Activated CD4-positive, alpha-beta T cell treated with anti-CD3 and anti-CD28 coated beads, Interleukin-2, amount 10 ng/mL, durations not matched to agents 7 days and 5 days (primary cell): ENCODE measurements around the gene RAB3D. TPM values are rescaled to one million over a fixed set of nuclear protein-coding genes. Genes with fewer than 3 reads are reported as not detected.

Experiments
- CTCF ChIA-PET: fragments of 350-600 bp; sonication (Branson Sonifier 250); formaldehyde crosslinking; loops from one replicate; lab custom pipeline; 2021; ENCODE audit warnings: antibody characterized with exemption; lab: Charles Lee
- POLR2A ChIA-PET: fragments of 350-600 bp; sonication (Branson Sonifier 250); formaldehyde crosslinking; loops from one replicate; lab custom pipeline; 2021; ENCODE audit warnings: antibody characterized with exemption; lab: Charles Lee
- DNase-seq: peaks from one replicate; pipeline ENCODE4 v3.0.0-alpha.2; 2020
- H3K27ac Mint-ChIP-seq: one replicate; pipeline ENCODE4 v1.8.0; 2021; ENCODE audit warnings: mild to moderate bottlenecking, moderate library complexity, mixed read lengths
- H3K27me3 Mint-ChIP-seq: one replicate; pipeline ENCODE4 v1.8.0; 2021; ENCODE audit warnings: mixed read lengths
- H3K36me3 Mint-ChIP-seq: one replicate; pipeline ENCODE4 v1.8.0; 2021; ENCODE audit warnings: low read depth, mixed read lengths
- H3K4me1 Mint-ChIP-seq: one replicate; pipeline ENCODE4 v1.8.0; 2021; ENCODE audit warnings: mixed read lengths
- H3K4me3 Mint-ChIP-seq: one replicate; pipeline ENCODE4 v1.8.0; 2021; ENCODE audit warnings: mild to moderate bottlenecking, moderate library complexity, mixed read lengths
- H3K9me3 Mint-ChIP-seq: one replicate; pipeline ENCODE4 v1.8.0; 2021; ENCODE audit warnings: mixed read lengths
- total RNA-seq, 2 experiments: library from RNA; stranded (reverse); gene quantifications; one replicate each; pipeline ENCODE4 v1.2.3, GENCODE V29; 2021

RAB3D gene
- total RNA-seq, 2 experiments from 2014 or later = 3.2 to 3.6 TPM

GRCh38 chr19:11279505-11280236, 59.8 kb downstream of the RAB3D start:
- H3K27ac Mint-ChIP-seq = peak overlapping the region; percentile 43
- POLR2A ChIA-PET = no interaction called here

GRCh38 chr19:11278670-11279069, 60.8 kb downstream of the RAB3D start:
- no peak for DNase-seq
- Mint-ChIP-seq H3K27ac (peak overlapping the region; percentile 19), H3K36me3 (no peaks in the 10 kb centered on the region), H3K27me3 (peaks cover 59% of the 10 kb centered on the region), H3K9me3 (peaks cover 12% of the 10 kb centered on the region), H3K4me3 (no peak overlapping the region), H3K4me1 (peaks cover 14% of the 10 kb centered on the region)
- CTCF ChIA-PET = interaction anchor here (0.7 kb wide), 1 partner anchor 16 kb away, joined by 3 read pairs; no protein-coding TSS in a partner anchor
- POLR2A ChIA-PET = no interaction called here

More at GRCh38 chr19:11279505-11280236, 59.8 kb downstream of the RAB3D start:
- Mint-ChIP-seq H3K27me3 (peaks cover 58% of the 10 kb centered on the region), H3K4me1 (peaks cover 14% of the 10 kb centered on the region), H3K36me3 (no peaks in the 10 kb centered on the region), H3K9me3 (peaks cover 12% of the 10 kb centered on the region), H3K4me3 (peak overlapping the region; percentile 43)
- DNase-seq = peak; percentile 84
- CTCF ChIA-PET = interaction anchor here (1.9 kb wide), 1 partner anchor 13 kb away, joined by 5 read pairs; no protein-coding TSS in a partner anchor

- CTCF ChIA-PET = interaction anchor here (1.3 to 1.4 kb wide), 2 partner anchors 19 to 208 kb away, joined by 3 to 4 read pairs; no protein-coding TSS in a partner anchor
- Mint-ChIP-seq H3K4me3 (no peak overlapping the region), H3K36me3 (no peaks in the 10 kb centered on the region), H3K4me1 (peaks cover 5% of the 10 kb centered on the region), H3K9me3 (peaks cover 10% of the 10 kb centered on the region), H3K27ac (no peak overlapping the region), H3K27me3 (peaks cover 48% of the 10 kb centered on the region)
- POLR2A ChIA-PET = no interaction called here
- DNase-seq = no peak
Measured at GRCh38 chr19:11274533-11275086, 64.8 kb downstream of the RAB3D start.

GRCh38 chr19:11273989-11274388, 65.5 kb downstream of the RAB3D start:
- no peaks in the 10 kb centered on the region for H3K4me1 Mint-ChIP-seq
- H3K27ac Mint-ChIP-seq = no peak overlapping the region
- CTCF ChIA-PET = interaction anchor here (1.4 to 1.5 kb wide), 3 partner anchors 9 to 208 kb away, joined by 3 to 4 read pairs (median 4); partner anchors contain the start of gene SWSAP1
- H3K4me3 Mint-ChIP-seq = no peak overlapping the region
- peaks cover 52% of the 10 kb centered on the region for H3K27me3 Mint-ChIP-seq
- POLR2A ChIA-PET = no interaction called here
- no peak for DNase-seq
- peaks cover 8% of the 10 kb centered on the region for H3K9me3 Mint-ChIP-seq
- no peaks in the 10 kb centered on the region for H3K36me3 Mint-ChIP-seq

GRCh38 chr19:11273296-11273695, 66.2 kb downstream of the RAB3D start:
- ChIA-PET POLR2A (interaction anchor here (0.6 kb wide), 1 partner anchor 51 kb away, joined by 3 read pairs; no protein-coding TSS in a partner anchor), CTCF (interaction anchor here (1.4 to 1.5 kb wide), 2 partner anchors 10 to 101 kb away, joined by 4 read pairs; partner anchors contain the start of gene SWSAP1)
- Mint-ChIP-seq H3K27me3 (peaks cover 55% of the 10 kb centered on the region), H3K27ac (no peak overlapping the region), H3K4me3 (no peak overlapping the region), H3K36me3 (no peaks in the 10 kb centered on the region), H3K9me3 (peaks cover 8% of the 10 kb centered on the region), H3K4me1 (no peaks in the 10 kb centered on the region)
- DNase-seq = no peak

Other genes with a start within 250 kb of the RAB3D start
- 10 to 100 TPM; 80.4 to 97.3 TPM for gene SPC24, start 183.9 kb downstream of the RAB3D start, total RNA-seq
- gene KANK2, start 142.1 kb downstream of the RAB3D start, total RNA-seq = 1 to 10 TPM; 2.0 to 2.6 TPM
- not detected for gene ANGPTL8, start 100.0 kb downstream of the RAB3D start, total RNA-seq
- not detected for gene DOCK6, start 77.1 kb downstream of the RAB3D start, total RNA-seq
- gene TSPAN16, start 43.5 kb downstream of the RAB3D start, total RNA-seq = not detected
- 10 to 100 TPM; 25.9 to 26.7 TPM for gene TMEM205, start 6.6 kb upstream of the RAB3D start, total RNA-seq
- gene CCDC159, start 6.9 kb upstream of the RAB3D start, total RNA-seq = 10 to 100 TPM; 18.0 to 20.5 TPM
- gene PLPPR2, start 15.8 kb upstream of the RAB3D start, total RNA-seq = 1 to 10 TPM; 1.3 to 1.9 TPM
- gene SWSAP1, start 35.0 kb upstream of the RAB3D start, total RNA-seq = 1 to 10 TPM; 2.9 to 3.5 TPM
- 1 to 10 TPM; 5.4 to 5.8 TPM for gene EPOR, start 44.7 kb upstream of the RAB3D start, total RNA-seq
- not detected for gene RGL3, start 79.7 kb upstream of the RAB3D start, total RNA-seq
- gene ODAD3, start 95.5 kb upstream of the RAB3D start, total RNA-seq = not detected
- gene PRKCSH, start 96.0 kb upstream of the RAB3D start, total RNA-seq = 100 to 1,000 TPM; 321 to 338 TPM
- under 1 TPM in 1 of 2 experiments, not detected in 1; 0.50 TPM for gene ELAVL3, start 141.4 kb upstream of the RAB3D start, total RNA-seq
- 10 to 100 TPM; 21.4 to 24.4 TPM for gene ZNF653, start 166.2 kb upstream of the RAB3D start, total RNA-seq
- gene ECSIT, start 189.5 kb upstream of the RAB3D start, total RNA-seq = 10 to 100 TPM; 21.6 to 28.8 TPM
- gene CNN1, start 199.2 kb upstream of the RAB3D start, total RNA-seq = not detected
- 10 to 100 TPM; 52.2 to 53.9 TPM for gene ELOF1, start 219.6 kb upstream of the RAB3D start, total RNA-seq
- gene ACP5, start 238.0 kb upstream of the RAB3D start, total RNA-seq = 10 to 100 TPM; 27.5 to 33.9 TPM